Dermis microvascular lymphatic vessel endothelial cell (primary cell): Measurements from ENCODE around the gene SORBS2. TPM values are rescaled to one million over a fixed set of nuclear protein-coding genes. Genes with fewer than 3 reads are reported as not detected.

ENCODE experiments used
- DNase-seq, 2 donors: peaks; one replicate each; pipeline versions ENCODE4 v3.0.0 to v3.0.0-alpha.2; 2010; ENCODE audit warnings: low read depth in 2 of 2
- total RNA-seq: library from RNA; depleted of rRNA; stranded (reverse); fragments of >200 nt; gene quantifications from 2 replicates; pipeline ENCODE4 v1.2.1, GENCODE V29; 2014

The SORBS2 gene
- total RNA-seq, 1 donor from 2014 or later, result 86.1 TPM

DNA sequence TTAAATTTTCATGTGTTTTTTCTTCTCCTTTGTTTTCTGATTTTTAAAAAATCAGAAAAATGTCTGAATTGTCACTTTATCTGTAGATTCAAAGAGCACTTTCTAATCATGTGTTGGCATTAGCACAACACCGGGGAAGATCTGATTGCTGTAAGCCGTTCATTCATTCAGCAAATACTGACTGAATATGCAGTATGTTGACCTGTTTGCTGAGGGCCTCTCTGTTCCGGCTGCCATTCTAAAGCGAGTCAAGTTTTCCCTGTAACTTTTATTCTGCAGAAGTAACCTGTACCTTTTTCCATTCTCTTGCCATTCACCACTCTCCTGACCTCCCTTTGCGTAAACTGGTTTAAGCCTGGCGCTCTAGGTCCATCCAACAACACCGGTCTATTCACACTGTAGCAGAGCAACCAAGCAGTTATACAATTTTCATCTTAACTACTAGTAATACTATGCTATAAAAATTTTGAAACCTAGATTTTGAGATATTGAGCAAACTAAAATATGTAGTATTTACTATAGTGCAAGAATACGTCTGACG lies 6.7 kb downstream of the SORBS2 start:
- no peak for DNase-seq

DNA sequence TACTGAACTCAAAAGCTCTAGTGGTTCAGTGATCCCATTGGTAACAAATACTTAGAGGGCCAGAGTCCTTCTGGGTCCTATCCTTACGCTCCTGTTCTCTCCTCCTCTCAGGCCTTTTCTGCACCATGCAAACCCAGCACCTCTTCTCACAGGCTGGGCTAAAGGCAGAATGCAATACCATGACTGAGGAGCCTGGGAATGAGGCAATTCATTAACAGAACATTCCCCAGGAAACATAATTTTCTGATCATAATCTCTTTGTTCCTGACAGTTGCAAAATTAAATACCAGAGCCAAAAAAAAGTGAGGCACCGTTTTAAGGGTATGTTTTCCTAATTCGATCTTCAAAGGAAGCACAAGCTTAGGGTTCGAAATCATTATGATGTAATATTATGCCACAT lies 9.0 kb downstream of the SORBS2 start:
- DNase-seq, result no peak

DNA sequence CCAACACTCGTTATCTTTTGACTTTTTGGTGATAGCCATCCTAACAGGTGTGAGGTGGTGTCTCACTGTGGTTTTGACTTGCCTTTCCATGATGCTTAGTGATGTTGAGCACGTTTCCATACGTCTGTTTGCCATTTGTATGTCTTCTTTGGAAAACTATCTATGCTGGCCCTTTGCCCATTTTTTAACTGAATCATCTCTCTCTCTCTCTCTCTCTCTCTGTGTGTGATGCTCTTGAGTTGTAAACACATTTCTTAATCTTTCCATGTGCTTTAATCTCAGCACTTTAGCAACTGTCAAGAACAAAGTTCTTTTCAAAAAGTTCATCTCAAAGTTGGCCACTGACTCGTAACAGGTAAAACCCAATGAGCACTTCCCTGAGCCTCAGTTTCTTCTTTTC lies 10.5 kb downstream of the SORBS2 start:
- DNase-seq, result no peak

DNA sequence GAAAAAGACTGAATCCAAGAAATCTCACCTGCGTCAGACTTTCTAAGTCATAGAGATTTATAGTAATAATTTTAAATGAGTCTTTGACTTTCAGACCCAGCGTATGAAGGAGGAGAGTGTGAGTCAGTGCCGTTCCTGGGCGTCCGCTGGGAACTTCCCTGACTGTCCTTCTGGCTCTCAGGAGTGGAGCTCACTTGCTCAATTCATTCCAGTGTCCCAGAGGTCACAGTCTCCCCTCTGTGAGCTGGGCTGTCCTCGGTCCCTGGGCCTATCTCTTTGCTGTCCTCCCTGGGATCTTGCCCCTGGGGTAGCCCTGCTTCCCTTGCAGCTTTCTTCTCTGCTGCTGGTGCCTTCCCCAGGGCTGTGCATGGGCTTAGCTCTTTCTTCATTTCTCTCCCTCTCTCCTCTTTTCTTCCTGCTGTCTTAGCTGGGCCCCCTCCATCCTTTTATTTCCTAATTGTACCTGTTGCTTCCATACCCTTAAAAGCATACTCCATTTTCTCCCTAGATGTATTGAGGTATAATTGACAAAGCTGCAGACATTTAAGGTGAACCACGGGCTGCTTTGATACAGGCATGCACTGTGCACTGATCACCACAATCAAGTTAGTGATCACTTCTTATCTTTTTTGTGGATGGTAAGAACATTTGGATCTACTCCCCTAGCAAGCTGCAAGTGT lies 11.6 kb downstream of the SORBS2 start:
- DNase-seq, result no peak

DNA sequence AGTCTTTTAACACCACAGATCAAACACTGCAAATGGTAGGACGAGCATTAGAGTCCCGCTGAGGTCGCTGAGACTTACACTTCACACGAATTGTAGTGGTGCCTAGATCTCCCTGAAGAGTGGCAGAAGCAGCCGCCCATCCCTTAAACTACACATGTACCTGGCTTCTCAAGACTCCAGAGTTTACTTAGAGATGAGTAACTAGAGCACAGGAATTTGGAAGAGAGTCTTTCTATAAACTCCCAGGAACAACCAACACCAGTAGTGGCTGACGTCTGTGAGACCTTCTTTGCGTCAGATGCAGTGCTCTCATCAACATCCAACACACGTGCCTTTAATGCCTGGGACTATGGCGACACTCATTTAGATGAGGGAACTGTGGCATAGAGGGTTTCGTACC lies 12.6 kb downstream of the SORBS2 start:
- DNase-seq, result no peak

DNA sequence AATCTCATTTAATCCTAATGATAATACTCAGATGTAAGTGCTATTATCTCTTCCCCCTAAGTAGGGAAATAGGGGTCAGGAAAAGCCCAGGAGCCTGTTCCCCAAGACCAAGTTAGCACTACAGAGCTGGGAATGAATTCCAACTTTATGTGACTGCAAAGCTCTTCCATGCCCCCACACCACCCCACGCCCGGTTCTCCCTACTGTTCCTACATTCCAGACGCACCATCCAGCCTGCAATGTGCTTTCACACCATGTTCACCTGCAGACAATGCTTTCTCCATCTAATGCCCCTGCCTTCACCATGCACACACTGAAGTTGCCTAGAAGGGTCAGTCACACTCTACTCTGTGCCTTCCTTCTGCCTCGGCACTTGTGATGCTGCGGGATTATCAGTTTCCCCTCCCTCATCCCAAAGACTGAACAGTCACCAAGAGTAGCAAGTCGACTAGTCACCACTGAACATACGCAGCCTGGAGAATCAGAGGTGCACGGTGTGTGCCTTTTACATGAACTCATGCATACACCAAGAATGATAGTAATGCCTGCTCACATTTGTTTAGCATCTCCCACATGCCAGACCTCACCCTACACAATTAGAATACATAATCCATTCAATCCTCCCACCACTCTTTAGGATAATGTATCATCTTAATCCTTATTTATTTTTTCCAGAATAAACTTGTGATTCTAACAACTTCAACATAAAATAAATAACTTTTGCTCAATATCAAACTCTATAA lies 14.2 kb downstream of the SORBS2 start:
- no peak for DNase-seq

DNA sequence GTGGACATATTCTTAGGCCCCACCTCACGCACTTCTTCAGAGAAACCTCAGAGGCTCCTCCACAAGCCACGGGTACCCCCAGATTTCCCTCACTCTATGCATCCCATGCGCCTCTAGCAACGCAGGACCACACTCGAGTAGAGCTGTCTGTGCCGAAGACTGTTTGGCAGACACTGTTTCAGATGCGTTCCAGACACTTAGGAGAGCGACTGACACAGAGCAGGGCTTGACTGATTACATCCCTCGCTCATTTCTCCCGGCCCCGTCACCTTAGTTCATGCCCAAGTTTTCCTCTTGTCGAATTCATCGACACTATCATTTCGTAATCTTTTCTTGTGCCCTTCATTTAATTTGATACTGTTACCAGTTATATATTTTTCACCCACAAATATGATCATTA lies 15.0 kb downstream of the SORBS2 start:
- no peak for DNase-seq

DNA sequence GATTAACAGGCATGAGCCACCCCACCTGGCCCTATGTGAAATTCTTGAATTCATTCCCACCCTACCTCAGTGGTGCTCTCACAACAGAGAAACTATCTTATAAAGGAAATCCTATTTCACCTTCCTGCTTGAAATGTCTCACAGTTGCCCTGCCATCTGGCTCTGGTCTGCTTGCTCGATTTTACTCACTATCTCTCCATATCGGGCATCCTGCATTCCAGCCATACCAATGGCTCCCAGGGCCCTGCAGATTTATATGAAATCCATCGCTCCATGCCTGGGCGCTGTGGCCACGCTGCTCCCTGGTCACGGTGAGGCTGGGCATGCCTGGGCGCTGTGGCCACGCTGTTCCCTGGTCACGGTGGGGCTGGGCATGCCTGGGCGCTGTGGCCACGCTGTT lies 15.8 kb downstream of the SORBS2 start:
- DNase-seq, result peak in 1 of 2 donors; percentile 58

DNA sequence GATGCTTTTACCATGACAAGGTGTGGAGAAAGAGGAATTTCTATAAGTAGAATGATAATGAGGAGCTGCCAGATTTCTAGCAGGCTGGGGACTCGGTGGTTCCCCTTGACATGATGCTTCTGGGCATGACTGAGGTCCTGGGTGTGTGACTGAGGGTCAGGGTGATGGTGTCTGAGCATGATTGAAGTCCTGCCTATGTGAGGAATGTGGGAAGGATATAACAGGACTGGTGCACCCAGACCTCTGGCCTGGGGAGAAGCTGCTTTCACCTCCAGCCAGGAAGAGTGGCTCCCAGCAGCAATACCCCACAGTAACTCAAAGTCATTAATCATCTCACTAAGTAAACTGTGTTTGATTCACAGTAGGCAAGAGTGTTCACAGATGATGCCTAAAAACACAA lies 17.4 kb downstream of the SORBS2 start:
- no peak for DNase-seq

DNA sequence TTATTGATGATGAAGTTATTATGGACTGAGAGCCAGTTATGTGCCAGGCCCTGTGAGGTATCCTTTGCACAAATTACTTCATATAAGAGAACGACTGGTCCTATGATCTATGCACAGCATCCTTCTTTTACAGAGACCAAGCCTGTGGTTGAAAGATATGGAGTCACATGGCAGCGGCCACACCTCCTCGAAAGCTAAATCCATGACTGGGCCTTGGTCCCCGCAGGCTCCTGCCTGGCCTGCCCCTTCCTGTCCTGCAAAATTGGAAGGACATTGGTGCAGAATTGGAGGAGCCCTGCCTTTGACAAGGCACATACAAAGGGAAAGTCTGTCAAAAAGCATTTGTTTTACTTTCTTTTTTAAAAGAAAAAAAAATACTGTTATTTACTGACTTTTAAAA lies 18.3 kb downstream of the SORBS2 start:
- no peak for DNase-seq

DNA sequence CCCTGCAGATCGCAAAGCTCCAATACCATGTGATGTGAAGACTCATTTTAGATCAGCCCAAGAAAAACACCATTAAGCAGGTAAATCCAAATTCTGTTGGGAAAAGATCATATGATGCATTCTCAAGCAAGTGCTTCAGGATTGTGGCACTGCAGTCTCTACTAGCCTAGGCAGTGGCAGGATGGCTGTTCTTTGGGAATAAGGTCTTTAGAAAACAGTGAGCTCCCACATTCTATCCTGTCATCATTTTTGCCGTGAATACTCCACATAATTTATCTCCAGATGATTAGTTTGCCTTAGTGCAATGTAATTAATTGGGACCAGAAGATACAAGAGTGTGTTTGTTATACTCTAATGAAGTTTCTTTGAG lies 18.9 kb downstream of the SORBS2 start:
- no peak for DNase-seq

DNA sequence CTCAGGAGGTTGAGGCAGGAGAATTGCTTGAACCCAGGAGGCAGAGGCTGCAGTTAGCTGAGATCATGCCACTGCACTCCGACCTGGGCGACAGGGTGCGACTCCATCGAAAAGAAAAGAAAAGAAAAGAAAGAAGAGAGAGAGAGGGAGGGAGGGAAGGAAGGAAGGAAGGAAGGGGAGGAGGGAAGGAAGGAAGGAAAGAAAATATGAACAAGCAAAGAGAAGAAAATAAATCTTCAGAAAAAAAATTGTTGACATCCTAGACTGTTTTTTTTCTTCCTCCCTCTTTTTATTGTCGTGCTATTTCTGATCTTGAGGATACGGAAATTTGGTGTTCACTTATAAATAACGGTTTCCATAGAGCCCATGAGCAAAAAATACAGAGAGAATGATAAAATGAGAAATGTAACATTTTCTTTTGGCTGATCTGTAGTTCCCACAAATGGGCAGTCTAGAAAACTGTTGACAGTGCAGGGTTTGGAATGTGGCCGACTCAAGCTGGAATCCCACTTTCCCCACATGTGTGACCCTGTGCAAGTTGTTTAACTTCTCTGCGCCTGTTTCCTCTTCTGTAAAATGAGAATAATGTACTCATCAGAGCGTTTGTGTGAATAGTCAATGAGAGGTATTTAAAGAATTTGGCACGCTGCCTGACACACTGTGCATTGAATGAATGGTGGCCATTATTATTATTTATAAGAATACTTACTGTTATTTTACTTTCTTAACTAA lies 19.4 kb downstream of the SORBS2 start:
- DNase-seq, result peak; percentile 99

DNA sequence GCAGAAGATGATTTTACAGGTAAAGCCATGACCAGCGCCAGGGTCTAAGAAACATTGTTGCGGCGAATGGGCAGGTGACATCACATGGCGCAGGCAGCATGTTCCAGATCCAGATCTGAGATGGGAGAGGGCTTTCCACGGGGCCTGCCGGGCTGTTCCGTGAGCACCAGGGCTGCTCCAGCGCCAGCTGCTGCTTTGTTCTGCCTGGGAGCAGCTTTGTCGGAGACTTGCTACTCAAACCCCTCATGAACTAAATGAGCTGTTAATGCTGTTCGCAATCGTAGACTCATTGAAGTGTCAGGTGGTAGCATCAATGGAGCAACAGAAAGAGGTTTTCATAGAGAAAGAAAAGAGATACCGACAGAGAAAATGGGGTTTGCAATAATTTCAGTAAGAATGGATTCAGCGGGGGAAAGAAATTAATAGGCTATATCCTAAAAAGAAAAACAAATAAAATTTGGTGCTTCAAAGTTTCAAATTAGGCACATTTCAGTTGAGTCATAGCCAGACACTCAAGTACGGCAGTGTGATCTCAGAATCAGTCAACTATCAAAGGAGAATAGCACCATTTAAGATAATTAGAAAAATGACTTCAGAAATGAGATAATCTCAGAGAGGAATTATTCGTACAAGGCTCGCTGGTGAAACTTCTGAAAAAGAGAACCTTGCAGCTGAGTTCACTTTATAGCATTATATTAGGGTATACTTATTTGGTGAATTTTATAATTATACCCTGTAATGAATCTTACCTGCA lies 23.9 kb downstream of the SORBS2 start:
- DNase-seq, result no peak

DNA sequence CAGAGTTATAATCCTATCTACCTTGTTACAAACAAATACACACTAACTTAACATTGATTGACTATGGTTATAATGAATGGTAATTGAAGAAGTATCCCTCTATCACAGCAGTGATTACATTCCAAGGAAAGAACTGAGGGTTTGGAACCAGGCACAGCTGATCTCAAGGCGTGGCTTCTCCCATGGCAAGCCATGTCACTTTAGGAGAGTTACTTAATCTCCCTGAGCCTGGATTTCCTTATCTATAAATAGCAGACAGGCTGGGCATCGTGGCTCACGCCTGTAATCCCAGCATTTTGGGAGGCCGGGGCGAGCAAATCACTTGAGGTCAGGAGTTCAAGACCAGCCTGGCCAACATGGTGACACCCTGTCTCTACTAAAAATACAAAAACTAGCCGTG lies 25.6 kb downstream of the SORBS2 start:
- DNase-seq, result no peak

DNA sequence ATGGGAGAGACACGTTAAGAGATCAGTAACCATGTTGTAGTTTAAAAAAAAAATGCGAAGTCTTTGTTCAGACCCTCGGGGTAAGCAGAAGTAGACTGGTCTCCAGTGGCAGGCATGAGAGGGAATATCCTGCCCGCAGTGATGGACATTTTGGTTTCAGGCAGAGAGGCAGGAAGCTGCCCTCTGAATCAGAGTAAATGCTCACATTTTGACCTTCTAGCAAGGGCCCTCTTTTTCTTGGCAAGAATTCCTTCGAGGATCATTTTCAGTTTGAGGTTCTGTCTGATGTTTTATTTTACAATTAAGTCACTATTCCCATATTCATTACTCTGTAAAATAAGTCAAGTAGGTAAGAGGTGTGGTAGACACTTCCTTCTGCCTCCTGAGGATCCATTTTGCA lies 28.4 kb downstream of the SORBS2 start:
- peak in 1 of 2 donors; percentile 40 for DNase-seq

DNA sequence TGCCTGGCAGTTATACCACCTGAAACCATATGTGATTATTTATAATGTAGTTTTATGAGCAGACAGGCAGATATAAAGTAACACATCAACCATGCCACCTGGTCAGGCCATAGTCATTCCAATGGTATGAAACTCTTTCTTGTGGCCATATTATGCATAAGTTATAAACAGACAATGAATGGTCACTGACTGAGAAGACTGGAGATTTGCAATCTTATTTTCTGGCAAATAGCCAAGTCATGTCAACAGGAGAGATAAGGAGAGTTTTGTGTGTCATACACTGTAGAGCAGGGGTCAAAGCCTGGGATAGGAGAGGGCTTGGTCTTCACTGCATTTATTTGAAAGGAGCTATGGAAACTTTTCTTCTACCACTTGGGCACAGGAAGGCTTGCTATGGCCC lies 29.5 kb downstream of the SORBS2 start:
- peak in 1 of 2 donors; percentile 86 for DNase-seq

DNA sequence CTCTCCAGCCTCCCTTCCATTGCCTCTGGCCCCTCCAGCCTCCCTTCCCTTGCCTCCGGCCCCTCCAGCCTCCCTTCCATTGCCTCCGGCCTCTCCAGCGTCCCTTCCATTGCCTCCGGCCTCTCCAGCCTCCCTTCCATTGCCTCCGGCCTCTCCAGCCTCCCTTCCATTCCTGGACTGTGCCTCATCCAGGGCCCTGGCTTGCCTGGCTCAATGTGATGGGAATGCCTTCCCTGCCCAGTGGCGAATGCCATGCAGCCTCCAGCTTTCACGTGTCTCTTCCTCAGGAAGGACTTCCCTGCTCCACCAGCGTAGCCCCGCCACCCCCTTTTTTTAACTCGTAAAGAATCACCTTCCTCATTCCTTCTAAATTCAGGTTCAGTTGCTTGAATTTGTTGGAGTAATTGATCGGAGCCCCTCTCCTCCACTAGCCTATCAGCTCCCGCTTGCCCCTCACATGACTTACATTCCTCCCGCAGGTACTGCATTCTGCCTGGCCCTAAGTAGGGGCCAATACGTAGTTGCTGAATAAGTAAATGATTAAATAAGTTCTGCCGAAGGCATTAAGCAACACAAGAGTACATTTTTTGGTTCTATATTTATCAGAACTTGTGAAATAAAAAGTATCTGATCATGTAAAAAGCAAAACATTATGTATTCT lies 30.3 kb downstream of the SORBS2 start:
- DNase-seq, result no peak

DNA sequence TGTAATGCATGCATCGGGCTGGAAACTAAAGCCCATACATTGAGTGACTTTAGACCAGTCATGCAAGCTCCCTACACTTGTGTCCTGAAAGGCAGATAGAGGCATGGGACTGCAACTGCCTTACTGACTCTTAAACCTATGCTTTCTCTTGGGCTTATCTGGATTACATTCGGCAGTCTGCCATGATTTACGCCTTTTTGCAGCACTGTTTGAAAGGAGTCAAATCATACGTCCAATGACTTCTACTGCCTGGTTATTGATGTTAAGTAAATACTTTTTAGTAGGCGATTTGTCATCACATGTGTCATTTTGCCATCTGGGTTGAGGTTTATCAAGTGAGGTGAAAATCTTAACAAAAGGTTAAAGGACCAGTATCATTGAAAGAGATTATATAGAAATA lies 31.5 kb downstream of the SORBS2 start:
- DNase-seq, result no peak

DNA sequence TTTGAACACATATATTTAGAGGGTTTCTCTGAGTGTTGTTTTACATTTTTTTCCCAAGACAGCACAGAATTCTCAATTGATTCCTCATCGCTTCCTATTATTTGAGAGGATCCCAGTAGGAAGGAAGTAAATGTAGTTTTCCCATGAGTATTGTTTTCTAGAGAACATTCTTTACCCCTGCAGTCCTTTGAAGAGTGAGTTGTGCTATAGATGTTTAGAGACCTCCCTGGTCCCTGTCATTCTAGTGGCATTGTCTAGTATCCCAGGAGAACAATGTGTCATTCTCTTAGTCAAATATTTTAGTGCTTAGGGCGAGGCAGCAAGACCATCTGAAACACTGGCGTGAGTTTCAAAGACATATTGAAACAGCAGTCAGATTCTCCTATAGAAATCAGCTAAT lies 32.5 kb downstream of the SORBS2 start:
- DNase-seq, result peak; percentile 64 to 92

DNA sequence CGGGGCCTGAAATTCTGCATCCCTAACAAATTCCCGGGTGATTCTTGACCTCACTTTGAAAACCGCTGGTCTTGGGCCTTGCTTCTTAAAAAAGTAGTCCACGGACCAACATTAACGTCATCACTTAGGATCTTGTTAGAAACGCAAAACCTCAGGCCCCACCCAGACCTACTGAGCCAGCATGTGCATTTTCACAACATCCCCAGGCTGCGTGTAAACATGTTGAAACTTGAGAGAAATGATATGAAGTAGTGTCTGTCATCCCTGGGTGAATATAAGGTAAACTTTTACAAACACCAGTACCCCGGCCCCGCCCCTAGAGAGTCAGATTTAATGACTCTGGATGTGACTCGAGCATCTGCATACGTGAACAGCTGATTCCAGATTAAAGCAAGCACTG lies 33.7 kb downstream of the SORBS2 start:
- DNase-seq, result no peak
